Measurements from ENCODE around the gene ZNF569. TPM values are rescaled to one million over a fixed set of nuclear protein-coding genes. Genes with fewer than 3 reads are reported as not detected.

The ZNF569 gene
- total RNA-seq, result 3.7 and 6.3 TPM in 2 replicates

DNA sequence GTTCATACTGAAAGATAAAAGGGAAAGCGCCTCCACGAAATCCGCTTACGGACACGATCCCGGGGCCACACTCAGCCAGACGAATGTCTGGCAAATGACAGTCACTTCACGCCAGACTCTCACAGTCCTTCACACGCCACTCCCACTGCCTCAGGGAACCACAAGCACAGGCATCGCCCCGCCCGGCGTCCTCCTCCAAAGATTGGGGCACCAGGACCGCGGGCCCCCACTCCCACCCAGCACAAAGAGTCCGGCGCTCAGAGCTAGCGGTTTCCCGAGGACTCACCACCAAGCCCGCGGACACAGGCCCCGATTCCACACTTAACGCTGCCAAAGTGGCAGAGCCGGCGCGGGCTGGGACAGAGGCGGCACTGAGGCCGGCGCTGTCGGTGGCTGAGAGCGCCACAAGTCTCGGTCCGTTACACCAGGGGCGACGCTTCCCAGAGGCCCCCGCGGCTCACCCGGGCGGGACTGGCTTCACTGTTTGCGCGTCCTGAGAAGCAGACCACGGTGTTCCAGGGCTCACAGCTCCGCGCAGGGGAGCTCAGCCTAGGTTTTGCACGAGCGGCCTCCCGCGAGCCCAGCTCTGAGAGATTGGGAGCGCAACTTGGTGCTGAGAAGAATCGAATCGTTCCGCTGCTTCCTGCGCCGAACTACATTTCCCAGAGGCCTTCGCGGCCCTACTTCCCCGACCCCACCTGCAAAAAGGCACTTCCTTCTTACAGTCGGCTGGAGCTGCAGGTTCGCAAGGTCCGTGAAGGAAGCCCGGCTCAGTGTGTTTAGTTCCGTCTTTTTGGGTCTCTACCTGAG, at the start of gene ZNF569:
TSS of gene ZNF569 (minus strand) at position 647 of the 810 bp plus-strand sequence. CDS start 22,523 bp downstream, outside the sequence.

DNA sequence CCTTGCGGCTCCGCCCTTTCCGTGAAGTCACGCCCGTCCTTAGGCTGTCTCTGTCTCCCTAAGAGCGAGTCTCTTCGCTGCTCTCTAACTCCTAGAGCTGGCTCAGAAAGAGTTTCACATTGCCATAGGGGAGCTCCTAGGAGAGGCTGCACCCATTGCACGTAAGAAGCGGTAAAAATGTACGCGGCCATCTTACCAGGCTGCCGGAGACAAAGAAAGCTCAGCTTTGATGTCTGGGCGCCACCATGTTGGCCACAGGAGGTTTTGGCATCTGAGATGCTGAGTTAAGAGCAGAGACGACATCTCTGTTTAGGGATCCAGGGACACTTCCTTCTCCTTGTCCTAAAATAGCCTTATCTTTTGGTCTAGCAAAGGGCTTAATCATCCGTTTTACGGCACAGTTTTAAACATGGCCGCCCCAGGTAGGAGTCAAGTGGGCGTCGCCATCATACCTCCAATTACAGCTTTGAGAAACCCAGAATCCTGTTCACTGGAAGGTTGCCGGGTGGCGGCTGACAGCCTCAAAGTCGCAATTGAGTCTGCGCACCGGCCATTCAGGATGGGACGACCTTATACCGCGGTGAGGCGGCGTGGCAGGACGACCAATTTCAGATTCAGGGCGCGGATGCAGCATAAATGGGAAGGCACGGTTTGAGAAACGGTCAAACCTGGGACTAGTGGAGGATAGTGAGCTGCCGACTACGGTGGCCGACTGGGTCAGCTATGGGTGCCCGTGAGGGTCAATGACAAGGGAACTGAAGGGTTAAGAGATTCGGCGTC, 39.3 kb upstream of the ZNF569 start, which contains the start of gene ZNF793:
TSS of gene ZNF793 (plus strand) at position 553 of the 780 bp plus-strand sequence. CDS start 16,501 bp downstream, outside the sequence.

DNA sequence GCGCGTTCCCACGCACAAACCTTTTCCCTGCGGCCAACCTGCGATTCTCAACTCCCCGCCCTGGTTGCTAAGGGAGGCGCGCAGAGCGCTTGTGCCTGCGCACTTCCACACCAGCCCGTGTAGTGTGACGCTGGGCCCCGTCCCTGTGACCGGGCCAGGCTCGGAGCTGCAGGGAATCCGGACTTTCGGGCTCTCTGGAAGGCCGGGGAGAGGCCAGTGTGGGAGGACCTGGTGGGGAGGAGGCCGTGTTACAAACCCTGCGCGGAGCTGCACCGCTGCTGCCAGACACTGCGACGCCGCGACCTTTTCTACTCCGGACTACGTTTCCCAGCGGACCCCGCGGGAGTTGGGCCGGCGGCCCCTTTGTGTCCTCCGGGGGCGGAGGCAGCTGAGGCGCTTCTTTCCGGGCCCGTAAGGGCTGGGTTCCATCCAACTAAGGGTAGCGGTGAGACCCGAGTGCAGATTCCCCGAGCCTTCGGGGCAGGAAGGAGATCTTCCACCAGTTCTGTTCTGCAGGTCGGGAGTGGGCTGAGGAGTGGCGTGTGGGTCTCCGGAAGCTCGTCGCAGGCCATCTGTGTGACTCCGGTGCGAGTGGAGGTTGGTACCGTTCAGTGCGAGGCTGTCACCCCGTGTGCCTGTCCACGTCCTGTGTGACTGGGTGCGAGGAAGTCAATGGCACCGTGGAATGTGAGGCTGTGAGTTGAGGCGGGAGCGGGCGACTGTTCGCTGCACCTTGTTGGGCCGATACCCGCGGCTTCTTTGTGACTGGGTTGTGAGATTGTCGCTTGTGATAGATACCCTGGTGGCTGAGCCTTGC, 1.9 kb upstream of the ZNF569 start, which contains the start of gene ZNF570:
TSS of gene ZNF570 (plus strand) at position 396 of the 817 bp plus-strand sequence. CDS start 999 bp downstream, outside the sequence.

GRCh38 chr19:37370880-37371661, 96.2 kb downstream of the ZNF569 start, which contains the start of gene ZNF527:
TSS of gene ZNF527 (plus strand) at chr19:37371099. CDS start at chr19:37374199, 3,100 bp downstream.

Other genes starting within 250 kb of the ZNF569 start
- gene ZNF383, start 249.2 kb downstream of the ZNF569 start, total RNA-seq, result 5.6 and 6.8 TPM in 2 replicates
- gene ZNF527, start 96.3 kb downstream of the ZNF569 start, total RNA-seq, result 2.8 and 4.9 TPM in 2 replicates
- gene ZNF570, start 1.9 kb upstream of the ZNF569 start, total RNA-seq, result 6.3 and 8.4 TPM in 2 replicates
- gene ZNF793, start 39.5 kb upstream of the ZNF569 start, total RNA-seq, result 0.44 and 1.0 TPM in 2 replicates
- gene ZNF571, start 127.3 kb upstream of the ZNF569 start, total RNA-seq, result 1.1 and 1.5 TPM in 2 replicates
- 0.22 and 0.29 TPM in 2 replicates for gene ZNF540, start 127.4 kb upstream of the ZNF569 start, total RNA-seq
- gene ZFP30, start 188.0 kb upstream of the ZNF569 start, total RNA-seq, result 10.9 and 21.9 TPM in 2 replicates